GM21381 (cell line): ENCODE results near the gene RHEX.
A peak's percentile ranks its signal among the peaks of the same experiment; 100 is the strongest.
"Not testable (repeated sequence)": the region's sequence is repeated elsewhere in the genome, so short reads cannot be mapped to it uniquely, and the experiment has no call there.

Experiments used
- ATAC-seq: cut with Tn5 transposase; IDR thresholded peaks from one replicate; pipeline ENCODE4 v1.9.1; 2021; ENCODE audit warnings: mild to moderate bottlenecking, moderate library complexity; ENCODE audit not compliant: unreplicated experiment

The RHEX gene

DNA sequence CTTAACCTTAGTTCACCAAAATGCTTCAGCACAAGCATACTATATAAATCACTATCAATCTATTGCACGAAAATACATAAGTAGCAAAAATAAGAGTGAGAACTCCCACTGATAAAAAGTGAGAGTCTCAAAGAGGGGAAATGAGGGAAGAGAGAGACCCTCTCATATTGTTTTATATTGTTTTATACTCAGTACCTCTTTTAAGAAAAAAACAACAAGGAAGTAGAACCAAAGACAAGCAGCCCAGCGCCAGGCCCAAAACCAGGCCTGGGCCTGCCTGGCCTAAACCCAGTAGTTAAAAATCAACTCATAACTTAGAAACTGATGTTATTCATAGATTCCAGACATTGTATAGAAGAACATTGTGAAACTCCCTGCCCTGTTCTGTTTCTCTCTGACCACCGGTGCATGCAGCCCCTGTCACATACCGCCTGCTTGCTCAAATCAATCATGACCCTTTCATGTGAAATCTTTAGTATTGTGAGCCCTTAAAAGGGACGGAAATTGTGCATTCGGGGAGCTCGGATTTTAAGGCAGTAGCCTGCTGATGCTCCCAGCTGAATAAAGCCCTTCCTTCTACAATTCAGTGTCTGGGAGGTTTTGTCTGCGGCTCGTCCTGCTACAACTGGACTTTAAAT lies 5.4 kb downstream of the RHEX start:
- ATAC-seq, result not testable (repeated sequence)

DNA sequence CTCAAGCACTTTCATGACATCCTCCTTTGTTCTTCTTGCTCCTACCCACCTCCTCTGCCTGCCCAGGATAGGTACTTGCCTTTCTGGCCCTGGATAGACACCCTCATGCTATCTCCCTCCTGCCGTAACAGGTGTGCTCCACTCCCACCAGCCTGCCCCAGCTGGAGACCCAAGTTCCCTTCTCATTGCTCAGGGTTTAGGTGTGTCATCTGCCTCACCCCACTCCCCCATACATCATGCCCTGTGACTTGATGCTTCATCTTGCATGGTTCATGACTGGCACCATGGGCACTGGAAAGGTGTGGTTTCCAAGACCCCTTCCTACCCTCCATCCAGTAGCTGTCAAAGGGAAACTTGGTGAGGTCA lies 5.9 kb downstream of the RHEX start:
- no peak for ATAC-seq

- no peak for ATAC-seq
Measured at GRCh38 chr1:206059355-206059915, 6.5 kb downstream of the RHEX start.

- no peak for ATAC-seq
Measured at GRCh38 chr1:206060844-206061243, 7.9 kb downstream of the RHEX start.

- ATAC-seq, result no peak
Measured at GRCh38 chr1:206062464-206062863, 9.5 kb downstream of the RHEX start.

DNA sequence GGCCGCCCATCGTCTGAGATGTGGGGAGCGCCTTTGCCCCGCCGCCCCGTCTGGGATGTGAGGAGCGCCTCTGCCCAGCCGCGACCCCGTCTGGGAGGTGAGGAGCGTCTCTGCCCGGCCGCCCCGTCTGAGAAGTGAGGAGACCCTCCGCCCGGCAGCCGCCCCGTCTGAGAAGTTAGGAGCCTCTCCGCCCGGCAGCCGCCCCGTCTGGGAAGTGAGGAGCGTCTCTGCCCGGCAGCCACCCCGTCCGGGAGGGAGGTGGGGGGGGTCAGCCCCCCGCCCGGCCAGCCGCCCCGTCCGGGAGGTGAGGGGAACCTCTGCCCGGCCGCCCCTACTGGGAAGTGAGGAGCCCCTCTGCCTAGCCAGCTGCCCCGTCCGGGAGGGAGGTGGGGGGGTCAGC lies 11.0 kb downstream of the RHEX start:
- ATAC-seq, result not testable (repeated sequence)

- not testable (repeated sequence) for ATAC-seq
Measured at GRCh38 chr1:206064501-206064900, 11.5 kb downstream of the RHEX start.

DNA sequence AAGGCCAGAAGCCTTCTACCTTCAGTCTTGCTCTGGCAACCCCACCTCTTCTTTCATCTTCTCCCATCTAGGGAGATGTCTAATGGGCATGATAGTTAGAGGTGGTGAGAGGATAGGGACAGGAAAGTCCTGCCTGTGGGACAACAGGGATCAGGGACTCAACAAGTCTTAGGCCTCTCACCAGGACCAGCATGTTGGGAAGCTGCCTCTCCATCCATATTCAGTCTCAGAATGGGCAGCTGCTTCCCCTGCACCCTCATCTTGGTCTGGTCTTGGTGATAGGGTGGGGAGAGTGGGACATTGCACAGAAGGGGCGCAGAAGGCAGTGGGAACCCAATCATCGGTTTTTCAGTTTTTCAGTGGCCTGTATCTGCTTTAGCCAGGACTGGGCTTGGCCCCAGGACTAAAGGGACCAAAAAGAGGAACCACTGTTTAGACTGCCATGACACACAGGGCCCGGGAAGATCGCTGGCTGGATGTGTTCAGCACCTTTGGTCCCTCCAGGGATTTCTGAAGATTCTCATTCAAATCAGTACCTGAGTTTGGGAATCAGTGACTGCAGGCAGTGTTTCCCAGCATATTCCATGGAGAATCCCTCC lies 12.7 kb downstream of the RHEX start:
- no peak for ATAC-seq

DNA sequence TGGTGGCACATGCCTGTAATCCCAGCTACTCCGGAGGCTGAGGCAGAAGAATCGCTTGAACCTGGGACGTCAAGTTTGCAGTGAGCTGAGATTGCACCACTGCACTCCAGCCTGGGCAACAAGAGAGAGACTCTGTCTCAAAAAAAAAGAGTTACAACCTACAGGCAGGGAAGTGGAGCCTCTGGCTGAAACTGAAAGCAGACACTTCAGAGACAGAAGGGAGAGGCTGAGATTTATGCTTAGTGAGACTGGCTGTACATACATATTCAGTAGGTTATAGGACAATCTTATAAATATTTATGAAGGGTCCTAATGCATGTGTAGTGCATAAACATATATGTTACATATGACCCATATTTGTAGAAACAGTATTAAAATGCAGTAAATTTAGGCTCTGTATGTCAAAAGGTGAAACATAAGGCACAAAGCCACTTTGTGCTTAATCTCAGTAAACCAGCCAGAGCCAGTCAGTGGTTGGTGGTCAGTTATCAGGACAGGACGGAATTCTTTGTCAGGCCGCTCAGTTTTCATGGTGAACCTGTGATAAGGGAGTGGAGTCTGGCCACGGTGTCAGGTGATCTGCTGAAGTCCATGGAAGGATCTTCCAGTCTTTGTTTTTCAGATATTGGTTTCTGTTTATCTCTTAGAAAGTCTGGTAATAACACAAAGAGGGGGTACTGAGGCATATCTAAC lies 13.7 kb downstream of the RHEX start:
- ATAC-seq, result peak; percentile 91

GRCh38 chr1:206067486-206068227 lies 14.7 kb downstream of the RHEX start:
- ATAC-seq, result no peak

DNA sequence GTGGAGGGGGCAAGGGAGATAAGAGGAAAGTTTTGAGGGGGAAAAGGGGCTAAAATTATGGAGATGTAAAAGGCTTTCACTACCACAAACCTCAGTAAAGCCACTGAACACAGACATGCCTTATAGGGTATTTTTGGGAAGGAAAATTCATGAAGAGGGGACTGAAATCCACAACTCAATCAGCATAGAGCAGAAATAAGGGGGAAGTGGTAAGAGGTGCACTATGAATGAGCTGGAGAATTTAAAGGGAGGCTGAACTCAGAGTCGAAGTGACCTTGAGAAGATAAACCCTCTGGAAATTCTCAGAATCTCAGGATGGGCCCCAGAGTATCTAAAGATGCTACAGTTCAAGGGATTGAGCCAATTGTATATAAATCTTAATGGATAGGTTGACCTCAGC lies 15.3 kb downstream of the RHEX start:
- no peak for ATAC-seq

- ATAC-seq, result no peak
Measured at GRCh38 chr1:206070627-206071304, 17.8 kb downstream of the RHEX start.

GRCh38 chr1:206074839-206075238 lies 21.9 kb downstream of the RHEX start:
- no peak for ATAC-seq

- no peak for ATAC-seq
Measured at GRCh38 chr1:206075786-206076755, 23.1 kb downstream of the RHEX start.

- no peak for ATAC-seq
Measured at GRCh38 chr1:206079135-206079534, 26.2 kb downstream of the RHEX start.

GRCh38 chr1:206080026-206080820 lies 27.2 kb downstream of the RHEX start:
- ATAC-seq, result no peak

- ATAC-seq, result no peak
Measured at GRCh38 chr1:206081856-206082255, 28.9 kb downstream of the RHEX start.

DNA sequence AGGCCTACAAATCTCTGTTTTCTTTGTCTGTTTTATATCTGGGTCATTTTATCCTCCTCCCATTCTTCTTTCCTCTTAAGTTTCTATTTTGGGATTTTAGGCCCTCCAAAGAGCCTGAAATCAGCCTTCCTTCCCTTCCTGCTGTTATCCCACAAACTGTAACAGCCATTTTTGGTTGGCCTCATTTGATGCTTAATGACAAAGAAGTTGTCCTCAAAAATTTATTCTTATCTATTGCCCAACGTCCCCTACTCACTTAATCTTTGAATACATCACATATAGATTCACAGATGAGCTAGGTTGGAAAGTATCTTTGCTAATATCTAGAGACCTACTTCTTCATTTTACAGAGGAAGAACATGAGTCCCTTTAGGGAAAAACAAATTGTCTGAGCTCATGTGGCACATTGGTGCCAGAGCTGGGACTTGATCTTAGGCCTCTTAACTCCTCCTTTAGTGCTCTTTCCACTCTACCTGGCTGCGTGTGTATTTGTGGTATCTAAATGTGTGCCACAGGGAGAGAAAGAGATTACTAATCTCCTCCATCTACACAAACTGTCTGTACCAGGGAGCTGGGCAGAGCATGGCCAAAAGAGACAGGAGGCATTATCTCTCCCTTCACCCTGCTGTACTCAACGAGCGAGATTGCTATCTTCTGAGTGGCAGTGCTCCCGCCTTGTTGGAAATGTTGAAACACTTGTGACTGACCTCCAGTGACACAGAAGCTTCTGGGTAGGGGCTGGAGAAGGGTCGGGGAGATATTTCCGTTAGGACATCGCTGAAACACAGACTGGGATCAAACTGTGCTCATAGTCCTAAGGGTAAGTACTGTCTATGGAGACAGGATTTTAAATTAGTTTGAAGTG lies 30.1 kb downstream of the RHEX start:
- no peak for ATAC-seq
